22Rv1 (cell line): Measurements from ENCODE around the gene DSCAML1.

ENCODE experiments used
- ZFX ChIP-seq: fragments of 450-650 bp; IDR thresholded peaks from 2 replicates; pipeline ENCODE4 v1.6.1; 2017; ENCODE audit warnings: antibody characterized with exemption, borderline replicate concordance
- TF ChIP-seq, protein P1 (sequence below): fragments of 450-650 bp; IDR thresholded peaks from 2 replicates; pipeline ENCODE4 v1.5.1; 2017; ENCODE audit warnings: mild to moderate bottlenecking

DNA sequence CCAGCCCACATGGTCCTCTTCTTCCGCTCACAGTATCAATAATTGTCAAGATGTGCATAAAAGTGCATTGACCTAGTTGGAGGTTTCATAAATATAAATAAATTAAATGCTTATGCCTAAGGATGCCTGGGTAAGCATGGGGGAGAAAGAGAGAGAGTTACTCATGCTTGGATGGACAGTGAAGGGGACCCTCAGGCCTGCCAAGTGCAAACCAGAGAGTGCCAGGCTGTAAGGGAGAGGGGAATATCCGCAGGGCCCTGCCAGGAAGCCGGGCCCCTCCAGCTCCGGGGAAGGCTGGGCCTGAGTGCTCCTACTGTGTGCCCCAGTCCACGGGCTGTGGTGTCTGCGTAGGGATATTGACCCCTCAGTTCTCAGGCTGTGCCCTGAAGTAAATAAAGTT is 214.6 kb downstream of the DSCAML1 start:
- TF ChIP-seq, protein P1, sequence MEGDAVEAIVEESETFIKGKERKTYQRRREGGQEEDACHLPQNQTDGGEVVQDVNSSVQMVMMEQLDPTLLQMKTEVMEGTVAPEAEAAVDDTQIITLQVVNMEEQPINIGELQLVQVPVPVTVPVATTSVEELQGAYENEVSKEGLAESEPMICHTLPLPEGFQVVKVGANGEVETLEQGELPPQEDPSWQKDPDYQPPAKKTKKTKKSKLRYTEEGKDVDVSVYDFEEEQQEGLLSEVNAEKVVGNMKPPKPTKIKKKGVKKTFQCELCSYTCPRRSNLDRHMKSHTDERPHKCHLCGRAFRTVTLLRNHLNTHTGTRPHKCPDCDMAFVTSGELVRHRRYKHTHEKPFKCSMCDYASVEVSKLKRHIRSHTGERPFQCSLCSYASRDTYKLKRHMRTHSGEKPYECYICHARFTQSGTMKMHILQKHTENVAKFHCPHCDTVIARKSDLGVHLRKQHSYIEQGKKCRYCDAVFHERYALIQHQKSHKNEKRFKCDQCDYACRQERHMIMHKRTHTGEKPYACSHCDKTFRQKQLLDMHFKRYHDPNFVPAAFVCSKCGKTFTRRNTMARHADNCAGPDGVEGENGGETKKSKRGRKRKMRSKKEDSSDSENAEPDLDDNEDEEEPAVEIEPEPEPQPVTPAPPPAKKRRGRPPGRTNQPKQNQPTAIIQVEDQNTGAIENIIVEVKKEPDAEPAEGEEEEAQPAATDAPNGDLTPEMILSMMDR, result no peak
- TF ChIP-seq ZFX, result no peak
